ENCODE results near the gene CCDC88C. TPM values are rescaled to one million over a fixed set of nuclear protein-coding genes. Genes with fewer than 3 reads are reported as not detected.

The CCDC88C gene
- total and polyA plus RNA-seq, 3 donors from 2014 or later: 36.5 to 51.3 (median 47.4) TPM

DNA sequence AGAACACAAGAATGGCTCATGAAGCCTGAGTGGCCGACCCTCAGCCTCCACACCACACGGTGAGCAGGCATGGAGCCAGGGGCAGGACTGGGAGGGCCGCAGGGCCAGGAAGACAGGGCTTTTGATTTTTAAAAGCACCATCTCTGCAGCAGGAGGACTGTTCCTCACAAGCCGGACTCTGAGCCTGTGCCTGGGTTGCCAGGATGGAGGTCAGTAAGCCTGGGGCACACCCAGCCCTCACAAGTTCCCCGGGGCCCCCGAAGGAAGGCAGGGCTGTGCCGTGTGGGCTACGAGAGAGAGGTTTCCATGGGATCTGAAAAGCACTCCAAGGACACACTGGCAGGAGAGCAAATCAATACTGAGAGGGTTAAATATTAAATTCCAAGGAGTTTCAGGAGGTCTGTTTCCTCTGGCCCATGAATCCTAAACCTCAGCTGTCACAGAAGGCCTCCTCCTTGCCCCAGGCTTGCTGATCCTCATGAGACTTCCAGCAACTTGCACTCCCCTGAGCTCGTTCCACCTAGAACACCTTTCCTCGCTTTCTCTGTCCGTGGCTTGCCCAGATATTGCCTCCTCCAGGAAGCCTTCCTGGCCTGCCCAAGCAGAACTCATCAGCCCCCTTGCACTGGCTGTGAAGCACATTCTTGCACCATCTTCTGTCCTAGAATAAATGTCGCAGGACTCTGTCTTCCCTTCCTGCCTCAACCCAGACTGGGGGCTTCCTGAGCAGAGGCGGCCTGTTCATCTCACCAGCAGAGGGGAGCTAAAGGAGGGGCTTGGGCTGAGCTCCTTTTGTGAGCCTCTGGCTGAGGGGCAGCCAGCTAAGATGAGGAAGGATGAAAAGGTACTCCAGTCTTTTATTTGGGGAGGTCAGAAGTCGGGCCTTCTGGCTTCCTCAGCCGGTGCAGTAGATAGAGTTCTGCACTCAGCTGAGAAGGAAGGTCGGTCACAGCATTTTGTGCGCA lies 64.6 kb downstream of the CCDC88C start:
- Histone ChIP-seq H3K4me3 (no peak overlapping the region), H3K27me3 (no peaks in the 10 kb centered on the region), H3K36me3 (ENCODE audit: low read depth, missing control alignments) (no peaks in the 10 kb centered on the region), H3K27ac (no peak overlapping the region), H3K9me3 (no peaks in the 10 kb centered on the region), H3K4me1 (peaks cover 11% of the 10 kb centered on the region)
- no peak for DNase-seq
- TF ChIP-seq, protein P1, sequence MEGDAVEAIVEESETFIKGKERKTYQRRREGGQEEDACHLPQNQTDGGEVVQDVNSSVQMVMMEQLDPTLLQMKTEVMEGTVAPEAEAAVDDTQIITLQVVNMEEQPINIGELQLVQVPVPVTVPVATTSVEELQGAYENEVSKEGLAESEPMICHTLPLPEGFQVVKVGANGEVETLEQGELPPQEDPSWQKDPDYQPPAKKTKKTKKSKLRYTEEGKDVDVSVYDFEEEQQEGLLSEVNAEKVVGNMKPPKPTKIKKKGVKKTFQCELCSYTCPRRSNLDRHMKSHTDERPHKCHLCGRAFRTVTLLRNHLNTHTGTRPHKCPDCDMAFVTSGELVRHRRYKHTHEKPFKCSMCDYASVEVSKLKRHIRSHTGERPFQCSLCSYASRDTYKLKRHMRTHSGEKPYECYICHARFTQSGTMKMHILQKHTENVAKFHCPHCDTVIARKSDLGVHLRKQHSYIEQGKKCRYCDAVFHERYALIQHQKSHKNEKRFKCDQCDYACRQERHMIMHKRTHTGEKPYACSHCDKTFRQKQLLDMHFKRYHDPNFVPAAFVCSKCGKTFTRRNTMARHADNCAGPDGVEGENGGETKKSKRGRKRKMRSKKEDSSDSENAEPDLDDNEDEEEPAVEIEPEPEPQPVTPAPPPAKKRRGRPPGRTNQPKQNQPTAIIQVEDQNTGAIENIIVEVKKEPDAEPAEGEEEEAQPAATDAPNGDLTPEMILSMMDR (IDR thresholded peaks at IDR 0.05): no peak
- TF ChIP-seq POLR2A (IDR thresholded peaks at IDR 0.05): no peak
- intact Hi-C loops (cut with DNase I; ENCODE audit: low total_unique reads): no loop called here
- WGBS, 2 donors: 67 to 71% methylated on average over 16 to 17 of the region's 17 CpGs

DNA sequence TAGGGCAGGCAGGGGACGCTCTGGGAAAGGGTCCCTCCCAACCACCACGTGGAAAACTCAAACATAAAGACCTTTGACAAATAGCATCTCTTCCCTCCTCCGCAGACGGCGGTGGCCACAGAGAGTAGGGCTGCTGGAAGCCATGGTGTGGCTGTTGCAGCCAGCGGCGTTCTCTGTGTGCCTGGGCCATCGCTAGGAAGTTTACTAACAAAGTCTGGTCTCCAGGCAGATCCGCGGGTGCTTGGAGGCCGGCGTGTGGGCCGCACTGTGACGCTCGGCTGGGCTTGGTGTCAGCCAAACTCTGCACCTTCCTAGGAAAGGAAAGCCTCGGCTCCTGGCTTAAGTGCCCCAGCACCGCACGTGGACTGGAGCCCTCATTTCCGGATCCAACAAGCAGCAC lies 65.6 kb downstream of the CCDC88C start:
- H3K9me3 ChIP-seq: no peaks in the 10 kb centered on the region
- H3K4me3 ChIP-seq: no peak overlapping the region
- peaks cover 11% of the 10 kb centered on the region for H3K4me1 ChIP-seq
- peak; percentile 47 for DNase-seq
- H3K27ac ChIP-seq: no peak overlapping the region
- WGBS, 2 donors: 39 to 64% methylated on average over 12 to 19 of the region's 19 CpGs
- H3K27me3 ChIP-seq: no peaks in the 10 kb centered on the region
- intact Hi-C loops (cut with DNase I; ENCODE audit: low total_unique reads): no loop called here
- TF ChIP-seq, protein P1 (IDR thresholded peaks at IDR 0.05): no peak
- no peak for TF ChIP-seq POLR2A (IDR thresholded peaks at IDR 0.05)
- no peaks in the 10 kb centered on the region for H3K36me3 ChIP-seq (ENCODE audit: low read depth, missing control alignments)

DNA sequence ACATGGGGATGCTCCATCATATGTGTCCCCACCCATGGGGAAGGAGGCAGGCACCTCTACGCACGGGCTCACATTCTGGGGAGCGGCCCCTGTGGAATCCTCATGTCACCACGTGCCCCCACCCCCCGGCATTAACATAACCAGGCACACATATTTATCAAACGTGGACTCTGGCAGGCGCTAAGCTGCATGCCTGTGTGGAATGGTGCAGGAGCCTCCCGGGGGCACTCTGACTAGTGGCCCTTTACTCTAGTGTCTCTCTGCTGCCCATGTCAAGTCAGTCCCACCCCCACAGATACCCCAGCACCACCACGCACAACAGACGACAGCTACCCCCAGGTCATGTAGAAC lies 66.1 kb downstream of the CCDC88C start:
- H3K9me3 ChIP-seq: no peaks in the 10 kb centered on the region
- no peak for DNase-seq
- H3K27me3 ChIP-seq: no peaks in the 10 kb centered on the region
- no peak overlapping the region for H3K27ac ChIP-seq
- H3K4me1 ChIP-seq: peaks cover 11% of the 10 kb centered on the region
- H3K4me3 ChIP-seq: no peak overlapping the region
- intact Hi-C loops (cut with DNase I; ENCODE audit: low total_unique reads): no loop called here
- no peaks in the 10 kb centered on the region for H3K36me3 ChIP-seq (ENCODE audit: low read depth, missing control alignments)
- 91 to 100% methylated on average over 3 to 9 of the region's 10 CpGs for WGBS, 2 donors
- TF ChIP-seq POLR2A (IDR thresholded peaks at IDR 0.05): no peak
- TF ChIP-seq, protein P1 (IDR thresholded peaks at IDR 0.05): no peak

DNA sequence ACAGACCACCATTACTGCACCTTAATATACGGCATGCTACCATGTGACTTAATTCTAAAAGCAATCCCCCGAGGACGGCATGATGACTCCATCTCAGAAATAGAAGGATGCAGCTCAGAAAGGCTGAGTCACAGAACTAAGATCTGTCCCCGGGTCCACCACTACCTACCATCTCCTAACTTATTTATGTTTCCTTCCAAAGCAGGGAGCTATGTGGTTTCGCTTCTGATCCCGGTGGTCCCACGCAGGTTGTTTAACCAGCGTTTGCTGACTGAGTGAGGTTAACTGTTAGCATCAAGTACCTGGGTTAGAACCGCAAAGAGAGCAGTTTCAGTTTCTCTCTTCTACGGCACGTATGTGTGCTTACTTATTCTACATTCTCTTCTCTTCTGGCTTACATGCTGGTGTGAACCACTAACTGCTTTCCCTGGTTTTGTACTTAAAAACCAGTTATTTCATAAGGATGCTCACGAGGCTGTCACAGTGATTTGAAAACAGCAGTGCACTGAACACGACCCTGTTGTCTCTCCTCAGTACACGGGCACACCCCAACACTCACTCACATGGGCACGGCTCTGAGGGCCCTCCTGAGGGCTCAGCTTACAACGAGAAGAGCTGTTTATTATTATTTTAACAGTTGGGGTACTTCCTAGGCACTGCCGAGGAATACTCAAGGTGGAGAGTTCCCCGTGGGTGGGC lies 66.7 kb downstream of the CCDC88C start:
- WGBS, 2 donors: 84 to 87% methylated on average over 18 of the region's 18 CpGs
- no peak for TF ChIP-seq POLR2A (IDR thresholded peaks at IDR 0.05)
- H3K4me3 ChIP-seq: no peak overlapping the region
- intact Hi-C loops (cut with DNase I; ENCODE audit: low total_unique reads): no loop called here
- no peaks in the 10 kb centered on the region for H3K9me3 ChIP-seq
- no peak for DNase-seq
- H3K36me3 ChIP-seq (ENCODE audit: low read depth, missing control alignments): no peaks in the 10 kb centered on the region
- H3K27me3 ChIP-seq: no peaks in the 10 kb centered on the region
- H3K27ac ChIP-seq: no peak overlapping the region
- H3K4me1 ChIP-seq: peaks cover 11% of the 10 kb centered on the region

DNA sequence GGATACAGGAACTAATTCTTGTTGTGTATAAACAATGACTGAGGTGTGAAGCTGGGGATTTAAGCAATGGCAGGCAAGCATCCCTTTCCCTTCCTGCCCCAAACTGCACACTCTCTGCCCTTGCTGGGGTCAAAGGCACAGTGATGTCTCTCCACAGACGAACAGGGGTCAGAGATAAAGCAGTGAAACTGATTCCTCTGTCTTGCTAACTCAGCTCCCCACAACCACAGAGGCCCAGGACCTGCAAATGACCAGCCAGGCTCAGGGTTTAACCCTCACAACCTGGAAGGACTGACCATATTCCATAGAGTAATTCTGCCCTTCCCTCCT lies 67.2 kb downstream of the CCDC88C start:
- no peak for TF ChIP-seq POLR2A (IDR thresholded peaks at IDR 0.05)
- TF ChIP-seq, protein P1 (IDR thresholded peaks at IDR 0.05): no peak
- no peak for DNase-seq
- WGBS, 2 donors: 71 to 83% methylated on average over 1 of the region's 1 CpG
- Histone ChIP-seq H3K27me3 (no peaks in the 10 kb centered on the region), H3K27ac (no peak overlapping the region), H3K36me3 (ENCODE audit: low read depth, missing control alignments) (no peaks in the 10 kb centered on the region), H3K9me3 (no peaks in the 10 kb centered on the region), H3K4me1 (peaks cover 11% of the 10 kb centered on the region), H3K4me3 (no peak overlapping the region)
- intact Hi-C loops (cut with DNase I; ENCODE audit: low total_unique reads): no loop called here
